Lower leg skin (tissue), 3 donors: ENCODE measurements around the gene PTEN.
"Not testable (repeated sequence)": the region's sequence is repeated elsewhere in the genome, so short reads cannot be mapped to it uniquely, and the experiment has no call there.

Experiments used
- POLR2A ChIP-seq, 2 donors: fragments of 450-650 bp; IDR thresholded peaks; one replicate each; pipeline ENCODE4 v1.6.1; 2016 to 2017; ENCODE audit warnings: antibody characterized with exemption in 2 of 2, mild to moderate bottlenecking in 1 of 2, moderate library complexity in 1 of 2
- TF ChIP-seq, protein P1 (sequence below), 3 donors: fragments of 450-650 bp; IDR thresholded peaks; one replicate each; pipeline ENCODE4 v1.5.1; 2016; ENCODE audit warnings: antibody characterized with exemption in 3 of 3, mild to moderate bottlenecking in 3 of 3, moderate library complexity in 2 of 3

- TF ChIP-seq, protein P1, sequence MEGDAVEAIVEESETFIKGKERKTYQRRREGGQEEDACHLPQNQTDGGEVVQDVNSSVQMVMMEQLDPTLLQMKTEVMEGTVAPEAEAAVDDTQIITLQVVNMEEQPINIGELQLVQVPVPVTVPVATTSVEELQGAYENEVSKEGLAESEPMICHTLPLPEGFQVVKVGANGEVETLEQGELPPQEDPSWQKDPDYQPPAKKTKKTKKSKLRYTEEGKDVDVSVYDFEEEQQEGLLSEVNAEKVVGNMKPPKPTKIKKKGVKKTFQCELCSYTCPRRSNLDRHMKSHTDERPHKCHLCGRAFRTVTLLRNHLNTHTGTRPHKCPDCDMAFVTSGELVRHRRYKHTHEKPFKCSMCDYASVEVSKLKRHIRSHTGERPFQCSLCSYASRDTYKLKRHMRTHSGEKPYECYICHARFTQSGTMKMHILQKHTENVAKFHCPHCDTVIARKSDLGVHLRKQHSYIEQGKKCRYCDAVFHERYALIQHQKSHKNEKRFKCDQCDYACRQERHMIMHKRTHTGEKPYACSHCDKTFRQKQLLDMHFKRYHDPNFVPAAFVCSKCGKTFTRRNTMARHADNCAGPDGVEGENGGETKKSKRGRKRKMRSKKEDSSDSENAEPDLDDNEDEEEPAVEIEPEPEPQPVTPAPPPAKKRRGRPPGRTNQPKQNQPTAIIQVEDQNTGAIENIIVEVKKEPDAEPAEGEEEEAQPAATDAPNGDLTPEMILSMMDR (IDR thresholded peaks at IDR 0.05): not testable (repeated sequence)
- not testable (repeated sequence) for TF ChIP-seq POLR2A (IDR thresholded peaks at IDR 0.05)
Measured at GRCh38 chr10:87881373-87882059, 18.1 kb downstream of the PTEN start.
